AG04450 (cell line): ENCODE results near the gene ABCG2. TPM values are rescaled to one million over a fixed set of nuclear protein-coding genes. Genes with fewer than 3 reads are reported as not detected.
"Not testable (repeated sequence)": the region's sequence is repeated elsewhere in the genome, so short reads cannot be mapped to it uniquely, and the experiment has no call there.

ENCODE experiments used
- CTCF ChIA-PET: fragments of 300-600, 350-600 bp; formaldehyde crosslinking; extraction: SDS; loops from one replicate; lab custom pipeline; 2022; ENCODE audit warnings: antibody characterized with exemption, inconsistent platforms; lab: Charles Lee
- POLR2A ChIA-PET: fragments of 350-600 bp; formaldehyde crosslinking; extraction: SDS; loops from one replicate; lab custom pipeline; 2021; ENCODE audit warnings: antibody characterized with exemption, inconsistent platforms; lab: Yijun Ruan, JAX
- DNase-seq: peaks from one replicate; pipeline ENCODE4 v3.0.0-alpha.2; 2011; ENCODE audit warnings: low read depth, low spot score
- H3K27ac ChIP-seq: one replicate; pipeline ENCODE4 v1.5.1; 2012; ENCODE audit warnings: low read depth, low read length, control low read depth
- H3K27me3 ChIP-seq: one replicate; pipeline ENCODE4 v1.6.0; 2012; ENCODE audit warnings: low read length; ENCODE audit not compliant: control insufficient read depth, insufficient read depth
- H3K4me3 ChIP-seq: 2 replicates; pipeline ENCODE4 v1.5.1; 2011; ENCODE audit warnings: mild to moderate bottlenecking, low read depth, low read length, control low read depth
- H3K9me3 ChIP-seq: 2 replicates; pipeline ENCODE4 v1.5.1; 2012; ENCODE audit warnings: low read length; ENCODE audit not compliant: control insufficient read depth, insufficient read depth
- polyA plus RNA-seq: library from polyadenylated mRNA; depleted of rRNA; stranded (reverse); fragments of >200 nt; gene quantifications from 2 replicates; pipeline ENCODE4 v1.2.3, GENCODE V29; 2011
- TF ChIP-seq, protein P1 (sequence below): IDR thresholded peaks from 2 replicates; pipeline ENCODE4 v1.5.1; 2011; ENCODE audit warnings: low read depth, low read length, control low read depth, inconsistent platforms

The ABCG2 gene
- polyA plus RNA-seq, 1 experiment, result 1.2 TPM

DNA sequence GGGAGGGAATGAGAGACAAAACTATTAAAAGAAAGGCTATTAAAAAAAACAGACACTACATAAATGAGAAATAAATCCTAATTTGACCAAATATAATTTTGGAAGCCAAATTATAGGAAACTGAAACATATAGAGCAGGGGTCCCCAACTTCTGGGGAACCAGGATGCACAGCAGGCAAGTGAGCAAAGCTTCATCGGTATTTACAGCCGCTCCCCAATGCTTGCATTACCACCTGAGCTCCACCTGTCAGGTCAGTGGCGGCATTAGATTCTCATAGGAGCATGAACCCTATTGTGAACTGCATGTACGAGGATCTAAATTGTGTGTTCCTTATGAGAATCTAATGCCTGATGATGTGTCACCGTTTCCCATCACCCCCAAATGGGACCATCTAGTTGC lies 28.4 kb downstream of the ABCG2 start:
- TF ChIP-seq, protein P1, sequence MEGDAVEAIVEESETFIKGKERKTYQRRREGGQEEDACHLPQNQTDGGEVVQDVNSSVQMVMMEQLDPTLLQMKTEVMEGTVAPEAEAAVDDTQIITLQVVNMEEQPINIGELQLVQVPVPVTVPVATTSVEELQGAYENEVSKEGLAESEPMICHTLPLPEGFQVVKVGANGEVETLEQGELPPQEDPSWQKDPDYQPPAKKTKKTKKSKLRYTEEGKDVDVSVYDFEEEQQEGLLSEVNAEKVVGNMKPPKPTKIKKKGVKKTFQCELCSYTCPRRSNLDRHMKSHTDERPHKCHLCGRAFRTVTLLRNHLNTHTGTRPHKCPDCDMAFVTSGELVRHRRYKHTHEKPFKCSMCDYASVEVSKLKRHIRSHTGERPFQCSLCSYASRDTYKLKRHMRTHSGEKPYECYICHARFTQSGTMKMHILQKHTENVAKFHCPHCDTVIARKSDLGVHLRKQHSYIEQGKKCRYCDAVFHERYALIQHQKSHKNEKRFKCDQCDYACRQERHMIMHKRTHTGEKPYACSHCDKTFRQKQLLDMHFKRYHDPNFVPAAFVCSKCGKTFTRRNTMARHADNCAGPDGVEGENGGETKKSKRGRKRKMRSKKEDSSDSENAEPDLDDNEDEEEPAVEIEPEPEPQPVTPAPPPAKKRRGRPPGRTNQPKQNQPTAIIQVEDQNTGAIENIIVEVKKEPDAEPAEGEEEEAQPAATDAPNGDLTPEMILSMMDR, result no peak
- ChIA-PET POLR2A (no interaction called here), CTCF (no interaction called here)
- Histone ChIP-seq H3K9me3 (no peaks in the 10 kb centered on the region; the same call in 1 of the 2 replicates), H3K27ac (no peak overlapping the region), H3K4me3 (no peak overlapping the region), H3K27me3 (no peaks in the 10 kb centered on the region)
- no peak for DNase-seq

DNA sequence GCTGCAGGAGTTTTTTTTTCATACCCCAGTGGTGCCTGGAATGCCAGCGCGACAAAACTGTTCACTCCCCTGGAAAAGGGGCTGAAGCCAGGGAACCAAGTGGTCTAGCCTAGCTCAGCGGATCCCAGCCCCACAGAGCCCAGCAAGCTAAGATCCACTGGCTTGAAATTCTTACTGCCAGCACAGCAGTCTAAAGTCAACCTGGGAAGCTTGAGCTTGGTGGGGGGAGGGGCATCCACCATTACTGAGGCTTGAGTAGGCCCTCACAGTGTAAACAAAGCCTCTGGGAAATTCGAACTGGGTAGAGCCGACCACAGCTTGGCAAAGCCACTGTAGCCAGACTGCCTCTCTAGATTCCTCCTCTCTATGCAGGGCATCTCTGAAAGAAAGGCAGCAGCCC lies 36.2 kb downstream of the ABCG2 start:
- H3K4me3 ChIP-seq, H3K27me3 ChIP-seq, CTCF ChIA-PET, H3K9me3 ChIP-seq, POLR2A ChIA-PET, H3K27ac ChIP-seq, DNase-seq: not testable (repeated sequence)

DNA sequence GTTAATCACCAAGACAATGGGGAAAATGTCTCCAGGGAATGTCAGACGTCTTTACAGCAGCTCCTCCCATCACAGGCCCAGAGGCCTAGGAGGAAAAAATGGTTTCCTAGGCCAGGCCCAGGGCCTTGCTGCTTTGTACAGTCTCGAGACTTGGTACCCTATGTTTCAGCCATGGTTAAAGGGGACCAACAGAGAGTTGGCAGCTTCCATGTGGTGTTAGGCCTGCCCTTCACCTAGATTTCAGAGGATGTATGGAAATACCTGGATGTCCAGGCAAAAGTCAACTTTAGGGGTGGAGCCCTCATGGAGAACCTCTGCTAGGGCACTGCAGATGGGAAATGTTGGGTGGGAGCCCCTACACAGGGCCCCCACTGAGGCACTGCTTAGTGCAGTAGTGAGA lies 38.5 kb downstream of the ABCG2 start:
- POLR2A ChIA-PET, result no interaction called here

DNA sequence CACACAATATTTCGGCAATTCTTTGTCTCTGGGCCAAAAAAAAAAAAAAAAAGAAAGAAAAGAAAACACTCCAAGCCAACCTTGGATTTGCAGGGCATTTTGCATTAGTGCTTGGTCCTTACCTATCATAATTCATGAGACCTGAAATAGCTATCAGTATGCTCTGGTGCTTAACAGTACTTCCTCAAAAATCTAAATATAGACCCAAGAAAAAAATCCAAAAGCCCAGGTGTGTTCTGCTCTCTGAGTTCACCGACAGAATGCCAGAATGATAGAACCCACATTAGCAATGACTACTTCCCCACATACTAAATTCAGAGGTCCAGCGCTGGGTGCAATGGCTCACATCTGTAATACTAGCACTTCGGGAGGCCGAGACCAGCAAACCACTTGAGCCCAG lies 42.9 kb downstream of the ABCG2 start:
- H3K27ac ChIP-seq, result no peak overlapping the region
- H3K27me3 ChIP-seq, result no peaks in the 10 kb centered on the region
- TF ChIP-seq, protein P1, result no peak
- CTCF ChIA-PET, result no interaction called here
- POLR2A ChIA-PET, result no interaction called here
- H3K4me3 ChIP-seq, result no peak overlapping the region
- no peak for DNase-seq
- H3K9me3 ChIP-seq, result peaks cover 9% of the 10 kb centered on the region

More for the DNA sequence above, 38.5 kb downstream of the ABCG2 start:
- Histone ChIP-seq H3K9me3 (peaks cover 9% of the 10 kb centered on the region), H3K27ac (no peak overlapping the region), H3K4me3 (no peak overlapping the region), H3K27me3 (no peaks in the 10 kb centered on the region)
- TF ChIP-seq, protein P1, result no peak
- DNase-seq, result no peak
- CTCF ChIA-PET, result no interaction called here

DNA sequence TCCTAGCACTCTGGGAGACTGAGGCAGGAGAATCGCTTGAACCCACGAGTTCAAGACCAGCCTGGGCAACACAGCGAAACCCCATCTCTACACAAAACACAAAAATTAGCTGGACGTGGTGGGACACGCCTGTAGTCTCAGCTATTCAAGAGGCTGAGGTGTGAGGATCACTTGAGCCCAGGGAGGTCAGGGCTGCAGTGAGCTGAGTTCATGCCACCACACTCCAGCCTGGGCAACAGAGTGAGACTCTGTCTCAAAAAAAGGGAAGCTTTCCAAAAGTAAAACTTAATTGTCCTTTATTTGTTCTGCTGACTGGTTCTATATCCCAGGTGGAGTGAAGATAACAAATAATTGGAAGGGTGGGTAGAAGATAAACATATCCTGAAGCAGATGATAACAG lies 45.6 kb downstream of the ABCG2 start:
- no peak overlapping the region for H3K4me3 ChIP-seq
- ChIA-PET POLR2A (no interaction called here), CTCF (no interaction called here)
- no peak overlapping the region for H3K27ac ChIP-seq
- H3K9me3 ChIP-seq, result no peaks in the 10 kb centered on the region
- TF ChIP-seq, protein P1, result no peak
- no peaks in the 10 kb centered on the region for H3K27me3 ChIP-seq
- no peak for DNase-seq

DNA sequence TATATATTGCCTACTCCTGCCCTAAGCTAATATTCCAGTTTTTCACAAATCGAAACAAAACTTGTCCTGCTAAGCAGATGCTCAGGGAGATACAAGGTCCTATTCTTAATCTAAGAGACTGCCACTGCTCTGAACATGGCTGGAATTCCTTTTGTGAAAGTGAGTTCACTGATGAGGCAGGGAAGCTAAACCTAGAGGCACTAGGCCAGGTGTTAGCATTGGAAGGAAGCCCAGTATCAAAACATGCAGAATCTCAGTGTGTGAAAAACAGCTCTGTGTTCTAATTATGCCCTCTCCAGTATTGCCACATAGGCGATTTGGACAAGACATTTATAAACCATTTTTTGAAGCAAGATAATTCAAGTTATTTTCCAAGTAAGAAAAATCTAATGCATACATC lies 47.6 kb downstream of the ABCG2 start:
- Histone ChIP-seq H3K4me3 (no peak overlapping the region), H3K27ac (no peak overlapping the region), H3K27me3 (no peaks in the 10 kb centered on the region), H3K9me3 (no peaks in the 10 kb centered on the region)
- ChIA-PET CTCF (no interaction called here), POLR2A (no interaction called here)
- TF ChIP-seq, protein P1, result no peak
- DNase-seq, result no peak
